ENCODE measurements around the gene EGR1. TPM values are rescaled to one million over a fixed set of nuclear protein-coding genes. Genes with fewer than 3 reads are reported as not detected.

The EGR1 gene
- total and polyA plus RNA-seq, 12 donors: 4.3 to 221 (median 51.4) TPM

GRCh38 chr5:138482638-138483037, 17.4 kb downstream of the EGR1 start:
- intact Hi-C loops (cut with DNase I): no loop called here
- TF ChIP-seq POLR2A (IDR thresholded peaks at IDR 0.05) (no peak), CTCF (IDR thresholded peaks at IDR 0.05) (no peak)
- peaks cover 0 to 5% of the 10 kb centered on the region in 2 donors for H3K4me1 ChIP-seq (replicated peaks in 1 of 2)
- H3K9me3 ChIP-seq (replicated peaks in 1 of 3): no peaks in the 10 kb centered on the region
- no peaks in the 10 kb centered on the region for H3K36me3 ChIP-seq (replicated peaks in 1 of 2)
- H3K27ac ChIP-seq: no peak overlapping the region
- no peak overlapping the region for H3K4me3 ChIP-seq
- DNase-seq: no peak
- 65 to 78% (median 70%) methylated on average over 4 of the region's 4 CpGs for WGBS, 4 donors
- H3K27me3 ChIP-seq: no peaks in the 10 kb centered on the region

- Histone ChIP-seq H3K27me3 (no peaks in the 10 kb centered on the region), H3K27ac (no peak overlapping the region), H3K36me3 (replicated peaks in 1 of 2) (no peaks in the 10 kb centered on the region), H3K4me1 (replicated peaks in 1 of 2) (peaks cover 0 to 22% of the 10 kb centered on the region in 2 donors), H3K4me3 (no peak overlapping the region), H3K9me3 (replicated peaks in 1 of 3) (no peaks in the 10 kb centered on the region)
- intact Hi-C loops (cut with DNase I): no loop called here
- 78 to 91% (median 87%) methylated on average over 5 of the region's 5 CpGs for WGBS, 4 donors
- TF ChIP-seq CTCF (IDR thresholded peaks at IDR 0.05) (no peak), POLR2A (IDR thresholded peaks at IDR 0.05) (no peak)
- DNase-seq: no peak
Measured at GRCh38 chr5:138488481-138488945, 23.2 kb downstream of the EGR1 start.

GRCh38 chr5:138489683-138490061, 24.4 kb downstream of the EGR1 start:
- intact Hi-C loops (cut with DNase I): no loop called here
- Histone ChIP-seq H3K36me3 (replicated peaks in 1 of 2) (no peaks in the 10 kb centered on the region), H3K27ac (no peak overlapping the region), H3K4me1 (replicated peaks in 1 of 2) (peaks cover 0 to 22% of the 10 kb centered on the region in 2 donors), H3K4me3 (no peak overlapping the region), H3K27me3 (no peaks in the 10 kb centered on the region), H3K9me3 (replicated peaks in 1 of 3) (no peaks in the 10 kb centered on the region)
- peak in 2 of 7 donors; percentile 30 to 32 for DNase-seq
- 75 to 85% (median 79%) methylated on average over 5 of the region's 5 CpGs for WGBS, 4 donors
- TF ChIP-seq CTCF (IDR thresholded peaks at IDR 0.05) (no peak), POLR2A (IDR thresholded peaks at IDR 0.05) (no peak)

- Histone ChIP-seq H3K27me3 (no peaks in the 10 kb centered on the region), H3K9me3 (replicated peaks in 1 of 3) (no peaks in the 10 kb centered on the region), H3K4me3 (no peak overlapping the region), H3K36me3 (replicated peaks in 1 of 2) (no peaks in the 10 kb centered on the region), H3K27ac (no peak overlapping the region), H3K4me1 (replicated peaks in 1 of 2) (peaks cover 0 to 22% of the 10 kb centered on the region in 2 donors)
- 79 to 85% (median 82%) methylated on average over 10 to 12 of the region's 12 CpGs for WGBS, 4 donors
- DNase-seq: no peak
- no peak for TF ChIP-seq CTCF (IDR thresholded peaks at IDR 0.05)
- no peak for TF ChIP-seq POLR2A (IDR thresholded peaks at IDR 0.05)
- intact Hi-C loops (cut with DNase I): no loop called here
Measured at GRCh38 chr5:138490648-138491283, 25.5 kb downstream of the EGR1 start.

All from adrenal gland (tissue), 12 donors.